ENCODE results near the gene SBF2.

GRCh38 chr11:9777525-9777924, 516.5 kb downstream of the SBF2 start:
- TF ChIP-seq POLR2AphosphoS5 (IDR thresholded peaks at IDR 0.05; ENCODE audit: insufficient read depth, low read depth, low read length) (no peak), MAX (IDR thresholded peaks at IDR 0.05; ENCODE audit: insufficient read depth, insufficient read length) (no peak)
